HG02943 (cell line): ENCODE results near the gene GJB4.
"Not testable (repeated sequence)": the region's sequence is repeated elsewhere in the genome, so short reads cannot be mapped to it uniquely, and the experiment has no call there.

ENCODE experiments used
- ATAC-seq: cut with Tn5 transposase; IDR thresholded peaks from one replicate; pipeline ENCODE4 v1.9.1; 2021; ENCODE audit warnings: mild to moderate bottlenecking, low read depth, moderate library complexity; ENCODE audit not compliant: unreplicated experiment

GJB4 gene

GRCh38 chr1:34746101-34746500, 13.4 kb upstream of the GJB4 start:
- no peak for ATAC-seq

- no peak for ATAC-seq
Measured at GRCh38 chr1:34746785-34747637, 12.5 kb upstream of the GJB4 start.

- no peak for ATAC-seq
Measured at GRCh38 chr1:34747638-34747941, 11.9 kb upstream of the GJB4 start.

GRCh38 chr1:34749992-34750391, 9.5 kb upstream of the GJB4 start:
- no peak for ATAC-seq

GRCh38 chr1:34750610-34751009, 8.9 kb upstream of the GJB4 start:
- ATAC-seq: no peak

GRCh38 chr1:34753163-34753562, 6.4 kb upstream of the GJB4 start:
- ATAC-seq: no peak

- ATAC-seq: no peak
Measured at GRCh38 chr1:34754964-34755637, 4.4 kb upstream of the GJB4 start, which contains the start of gene GJB5. Gene GJB5 (plus strand): TSS chr1:34755047. CDS start chr1:34757331, 2,284 bp downstream.

- ATAC-seq: no peak
Measured at GRCh38 chr1:34755961-34756360, 3.6 kb upstream of the GJB4 start.

- ATAC-seq: no peak
Measured at GRCh38 chr1:34757386-34757785, 2.2 kb upstream of the GJB4 start.

- no peak for ATAC-seq
Measured at GRCh38 chr1:34758751-34759150, 789 bp upstream of the GJB4 start.

- ATAC-seq: no peak
Measured at GRCh38 chr1:34761176-34761761, 1.7 kb downstream of the GJB4 start.

GRCh38 chr1:34761776-34762307, 2.3 kb downstream of the GJB4 start:
- no peak for ATAC-seq

GRCh38 chr1:34762474-34763141, 3.1 kb downstream of the GJB4 start:
- ATAC-seq: no peak

- ATAC-seq: no peak
Measured at GRCh38 chr1:34763142-34763781, 3.7 kb downstream of the GJB4 start.

- no peak for ATAC-seq
Measured at GRCh38 chr1:34768856-34769255, 9.3 kb downstream of the GJB4 start.

GRCh38 chr1:34770891-34771504, 11.5 kb downstream of the GJB4 start:
- no peak for ATAC-seq

- no peak for ATAC-seq
Measured at GRCh38 chr1:34771573-34772371, 12.2 kb downstream of the GJB4 start.

GRCh38 chr1:34773114-34773513, 13.6 kb downstream of the GJB4 start:
- not testable (repeated sequence) for ATAC-seq

GRCh38 chr1:34774957-34775356, 15.4 kb downstream of the GJB4 start:
- ATAC-seq: no peak
